SHP77 (cell line): ENCODE data around the gene MEOX1.

Source experiments
- DNase-seq, 2 experiments: peaks; one replicate each; lab custom pipeline; 2025; lab: John Stamatoyannopoulos, UW

Gene MEOX1

DNA sequence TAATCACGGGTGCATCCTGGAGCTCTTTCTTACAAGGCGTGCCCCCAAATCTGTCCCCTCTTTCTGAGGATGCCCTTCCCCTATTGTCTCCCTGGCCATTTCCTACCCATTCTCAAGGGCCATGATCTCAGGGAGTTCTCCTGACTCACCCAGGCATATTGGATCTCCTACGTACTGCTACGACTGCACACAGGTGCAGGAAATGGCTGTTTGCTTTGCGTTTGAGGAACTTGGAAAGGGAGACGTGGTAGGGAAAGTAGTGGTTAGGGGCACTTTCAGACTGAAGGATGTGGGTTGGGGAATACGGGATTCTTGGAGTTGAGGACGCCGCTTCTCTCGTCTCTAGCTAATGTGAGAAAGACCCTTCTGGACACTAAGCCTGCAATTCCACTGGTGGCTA is 18.7 kb upstream of the MEOX1 start:
- no peak for DNase-seq

- DNase-seq = no peak
These were observed 18.2 kb upstream of the MEOX1 start for GRCh38 chr17:43679911-43680310.

GRCh38 chr17:43679401-43679800 is 17.7 kb upstream of the MEOX1 start:
- no peak for DNase-seq

GRCh38 chr17:43676471-43676870 is 14.7 kb upstream of the MEOX1 start:
- no peak for DNase-seq

- DNase-seq = no peak
These were observed 12.7 kb upstream of the MEOX1 start for GRCh38 chr17:43674394-43674793.

DNA sequence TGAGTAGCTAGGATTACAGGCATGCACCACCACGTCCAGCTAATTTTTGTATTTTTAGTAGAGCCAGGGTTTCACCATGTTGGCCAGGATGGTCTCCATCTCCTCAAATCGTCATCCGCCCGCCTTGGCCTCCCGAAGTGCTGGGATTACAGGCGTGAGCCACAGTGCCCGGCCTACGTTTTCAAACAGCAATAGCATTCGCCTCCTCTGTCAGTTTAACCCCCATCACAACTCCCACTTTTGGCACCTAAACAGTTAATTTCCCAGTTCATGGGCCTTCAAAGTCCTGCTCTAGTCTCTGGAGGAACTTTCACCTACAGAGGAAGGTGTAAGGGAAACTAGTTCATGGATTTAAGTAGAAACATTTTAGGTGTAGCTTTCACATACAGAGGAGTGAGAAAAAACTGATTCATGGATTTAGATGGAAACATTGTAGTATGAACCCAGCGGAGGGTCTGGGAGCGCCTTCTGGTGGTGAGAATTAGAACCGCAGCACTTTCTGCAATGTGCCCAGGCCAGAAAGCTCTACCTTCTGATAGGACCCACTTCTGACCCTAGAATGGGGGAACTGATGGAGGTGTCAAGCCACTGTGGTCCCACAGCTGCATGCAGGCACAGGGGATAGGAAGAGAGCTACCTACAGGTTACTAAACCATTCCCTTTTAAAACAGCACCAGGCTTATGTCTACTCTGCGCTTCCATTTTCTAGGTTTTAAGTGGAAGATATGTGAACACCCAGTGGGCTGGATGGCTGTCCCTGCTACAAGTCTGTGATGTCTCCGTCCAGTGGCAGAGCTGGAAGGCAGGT is 12.0 kb upstream of the MEOX1 start:
- DNase-seq = peak in 1 of 2 experiments; percentile 31

GRCh38 chr17:43671755-43672519 is 10.2 kb upstream of the MEOX1 start:
- DNase-seq = no peak

DNA sequence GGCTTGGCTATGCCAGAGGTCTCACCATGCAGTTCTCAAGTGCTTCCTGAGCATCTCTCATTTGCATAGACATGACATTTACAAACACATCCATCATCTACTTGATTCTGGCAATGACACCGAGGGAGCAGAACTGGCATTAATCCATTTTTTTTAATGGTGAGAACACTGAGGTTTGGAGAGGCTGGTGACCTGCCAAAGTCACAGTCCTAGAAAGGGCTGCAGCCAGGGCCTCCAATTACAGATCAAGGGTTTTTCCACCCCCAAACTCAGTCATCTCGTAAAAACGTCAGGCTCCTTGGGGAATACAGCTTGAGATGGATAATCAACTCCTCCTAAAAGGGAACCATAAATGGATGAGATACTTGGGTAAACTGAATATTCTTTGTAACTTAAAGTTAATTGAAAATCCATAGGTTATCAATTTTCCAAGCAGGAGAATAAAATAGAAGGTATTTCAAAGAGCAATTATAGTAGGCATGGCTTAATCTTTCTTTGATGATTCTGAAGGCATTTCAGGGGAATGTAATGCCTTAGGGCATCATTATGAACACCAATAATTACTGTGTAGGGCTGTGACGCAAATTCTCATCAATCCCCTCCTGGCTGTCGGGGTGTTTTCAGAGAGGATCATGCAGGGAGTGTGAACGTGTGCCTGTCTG is 9.4 kb upstream of the MEOX1 start:
- DNase-seq = peak in 1 of 2 experiments; percentile 11

DNA sequence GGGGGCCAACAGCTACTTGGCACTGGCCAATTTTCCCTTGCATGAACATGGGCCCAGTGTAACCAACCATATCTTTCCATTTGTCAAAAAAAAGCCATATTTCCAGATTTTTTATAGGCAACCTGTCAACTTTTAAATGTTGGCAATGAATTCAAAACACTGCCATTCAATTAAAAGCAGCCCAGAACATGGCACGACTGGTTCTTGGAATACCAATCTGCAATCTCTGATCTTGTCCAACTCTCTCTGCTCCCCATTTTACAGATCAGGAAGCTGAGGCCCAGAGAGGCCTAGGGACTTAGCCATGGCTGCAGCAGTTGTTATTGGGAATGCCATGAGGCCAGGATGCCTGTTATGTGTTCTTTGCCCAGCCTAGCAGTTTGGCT is 8.9 kb upstream of the MEOX1 start:
- no peak for DNase-seq

DNA sequence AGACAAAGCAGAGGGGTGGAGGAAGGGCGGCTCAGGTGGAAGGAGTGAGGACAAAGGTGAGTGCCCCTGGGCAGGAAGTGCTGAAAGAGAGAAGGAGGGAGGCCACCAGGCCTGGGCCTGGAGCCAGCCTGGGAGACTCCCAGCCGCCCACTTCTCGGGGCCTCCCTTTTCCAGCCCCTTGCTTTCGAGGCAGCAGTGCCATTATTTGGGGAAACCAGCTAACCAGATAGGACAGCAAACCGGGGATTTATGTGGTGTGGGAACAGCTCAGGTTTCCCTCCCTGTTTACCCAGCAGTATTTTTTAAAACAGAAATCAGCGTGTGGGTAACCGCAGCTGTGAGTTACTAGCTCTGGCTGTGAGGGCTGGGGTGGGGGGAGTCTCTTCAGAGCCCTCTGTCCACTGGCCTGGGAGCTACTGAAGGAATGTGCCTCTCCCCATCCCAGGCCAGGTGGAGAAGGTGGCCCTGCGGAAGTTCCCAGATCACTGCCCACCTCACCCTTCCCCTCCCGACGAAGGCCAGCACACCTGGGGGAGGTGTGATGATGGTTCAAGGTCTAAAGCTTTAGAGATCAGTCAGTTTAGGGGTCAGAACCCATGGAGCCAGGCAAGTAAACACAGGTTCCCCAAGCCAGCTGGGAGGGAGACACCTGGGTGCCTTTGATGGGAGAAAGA is 8.4 kb upstream of the MEOX1 start:
- DNase-seq = no peak

DNA sequence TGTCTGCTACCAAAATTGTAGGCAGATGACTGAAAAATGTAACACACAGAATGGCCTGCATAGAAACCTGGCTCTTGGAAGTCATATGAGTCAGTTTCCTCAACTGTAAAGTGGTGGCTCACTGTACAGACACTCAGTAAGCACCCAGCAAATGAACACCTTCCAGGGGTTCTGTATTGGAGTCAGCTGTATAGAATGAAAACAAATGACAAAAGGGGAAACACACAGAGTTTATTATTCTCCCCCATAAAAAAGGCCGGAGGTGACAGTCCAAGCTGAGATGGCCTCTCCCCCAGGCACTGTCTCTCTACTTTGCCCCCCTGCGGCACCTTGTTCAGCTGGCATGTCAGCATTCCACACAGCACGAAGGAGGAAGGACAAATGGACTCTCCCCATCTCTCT is 6.2 kb upstream of the MEOX1 start:
- no peak for DNase-seq

DNA sequence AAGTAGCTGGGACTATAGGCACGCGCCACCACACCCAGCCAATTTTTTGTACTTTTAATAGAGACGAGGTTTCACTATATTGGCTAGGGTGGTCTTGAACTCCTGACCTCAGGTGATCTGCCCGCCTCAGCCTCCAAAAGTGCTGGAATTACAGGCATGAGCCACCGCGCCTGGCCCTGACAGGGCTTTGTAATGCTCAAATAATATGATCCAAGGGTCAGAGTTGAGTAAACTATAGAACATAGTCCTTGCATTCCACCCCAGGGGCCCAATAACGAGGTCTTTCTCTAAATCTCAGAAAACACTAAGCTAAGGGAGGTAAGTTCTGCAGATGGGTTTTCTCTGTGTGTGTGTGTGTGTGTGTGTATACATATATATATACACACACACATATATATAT is 5.8 kb upstream of the MEOX1 start:
- DNase-seq = no peak

GRCh38 chr17:43665937-43666236 is 4.2 kb upstream of the MEOX1 start:
- DNase-seq = no peak

DNA sequence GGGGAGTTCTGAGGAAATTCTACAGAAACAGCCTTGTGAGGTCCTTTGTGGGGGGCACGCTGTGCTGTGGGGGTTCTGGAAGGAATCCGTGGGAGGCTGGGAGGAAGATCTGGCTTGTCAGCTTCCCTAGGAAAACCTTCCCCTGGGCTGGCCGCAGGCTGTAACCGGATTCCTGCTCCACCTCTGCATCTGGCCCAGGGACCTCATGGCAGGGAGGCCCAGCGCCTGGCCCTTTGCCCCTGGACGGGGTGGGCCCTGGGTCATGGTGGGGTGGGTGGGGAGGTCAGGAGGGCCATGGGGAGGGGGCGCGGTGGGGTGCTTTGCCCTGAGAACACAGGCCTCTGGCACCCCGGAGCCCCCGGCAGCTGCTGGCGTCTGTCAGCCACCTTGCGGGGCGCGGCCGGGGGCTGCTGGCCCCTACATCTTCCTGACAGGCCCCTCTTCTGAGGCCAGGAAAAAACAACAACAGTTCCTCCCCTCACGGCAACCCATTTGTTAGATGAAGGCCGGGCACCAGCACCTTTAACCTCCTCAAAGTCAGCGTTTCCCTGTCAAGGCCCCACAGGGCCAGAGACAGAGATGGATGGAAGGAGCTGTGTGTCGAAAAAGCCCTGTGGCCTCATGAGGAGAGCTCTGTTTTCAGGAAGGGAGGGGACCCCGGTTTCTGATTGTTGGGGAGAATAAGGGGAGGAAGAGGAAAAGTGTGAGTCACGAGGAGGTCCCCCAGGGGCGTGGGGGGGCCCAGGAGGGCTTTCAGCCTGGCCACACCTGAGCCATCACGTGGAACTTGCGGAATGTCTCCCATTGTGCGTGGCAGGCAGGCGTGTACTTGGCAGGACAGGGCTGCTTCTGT is 3.6 kb upstream of the MEOX1 start:
- no peak for DNase-seq

DNA sequence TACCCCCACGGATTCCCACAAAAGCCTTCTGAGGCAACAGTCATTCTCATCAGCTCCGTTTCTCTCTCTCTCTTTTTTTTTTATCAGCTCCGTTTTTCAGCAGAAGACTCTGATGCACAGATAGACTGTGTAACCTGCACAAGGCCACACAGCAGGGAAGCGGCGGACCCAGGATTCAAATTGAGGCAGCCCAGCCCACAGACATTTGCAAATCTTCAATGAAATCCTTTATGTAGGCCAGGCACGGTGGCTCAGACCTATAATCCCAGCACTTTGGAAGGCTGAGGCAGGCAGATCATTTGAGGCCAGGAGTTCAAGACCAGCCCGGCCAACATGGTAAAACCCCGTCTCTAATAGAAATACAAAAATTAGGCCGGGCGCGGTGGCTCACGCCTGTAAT is 2.4 kb upstream of the MEOX1 start:
- DNase-seq = no peak

DNA sequence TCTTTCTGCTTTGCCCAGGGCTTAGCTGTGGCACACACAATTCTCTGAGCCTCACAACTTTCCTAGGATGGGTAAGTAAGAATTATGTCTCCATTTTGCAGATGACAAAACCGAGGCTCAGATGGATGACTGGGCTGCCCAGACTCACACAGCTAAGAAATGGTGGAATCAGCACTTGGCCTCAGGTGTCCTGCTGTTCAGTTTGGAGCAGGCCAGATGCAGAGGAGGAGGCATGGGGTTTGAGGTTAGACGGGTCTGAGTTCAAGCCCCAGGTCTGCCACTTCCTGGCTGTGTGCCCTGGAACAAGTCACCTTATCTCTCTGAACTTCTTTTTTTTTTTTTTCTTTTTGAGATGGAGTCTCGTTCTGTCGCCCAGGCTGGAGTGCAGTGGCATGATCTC is 1.7 kb upstream of the MEOX1 start:
- DNase-seq = no peak

GRCh38 chr17:43662413-43663141 is 855 bp upstream of the MEOX1 start:
- no peak for DNase-seq

- DNase-seq = no peak
These were observed 767 bp downstream of the MEOX1 start for GRCh38 chr17:43660816-43661493.

DNA sequence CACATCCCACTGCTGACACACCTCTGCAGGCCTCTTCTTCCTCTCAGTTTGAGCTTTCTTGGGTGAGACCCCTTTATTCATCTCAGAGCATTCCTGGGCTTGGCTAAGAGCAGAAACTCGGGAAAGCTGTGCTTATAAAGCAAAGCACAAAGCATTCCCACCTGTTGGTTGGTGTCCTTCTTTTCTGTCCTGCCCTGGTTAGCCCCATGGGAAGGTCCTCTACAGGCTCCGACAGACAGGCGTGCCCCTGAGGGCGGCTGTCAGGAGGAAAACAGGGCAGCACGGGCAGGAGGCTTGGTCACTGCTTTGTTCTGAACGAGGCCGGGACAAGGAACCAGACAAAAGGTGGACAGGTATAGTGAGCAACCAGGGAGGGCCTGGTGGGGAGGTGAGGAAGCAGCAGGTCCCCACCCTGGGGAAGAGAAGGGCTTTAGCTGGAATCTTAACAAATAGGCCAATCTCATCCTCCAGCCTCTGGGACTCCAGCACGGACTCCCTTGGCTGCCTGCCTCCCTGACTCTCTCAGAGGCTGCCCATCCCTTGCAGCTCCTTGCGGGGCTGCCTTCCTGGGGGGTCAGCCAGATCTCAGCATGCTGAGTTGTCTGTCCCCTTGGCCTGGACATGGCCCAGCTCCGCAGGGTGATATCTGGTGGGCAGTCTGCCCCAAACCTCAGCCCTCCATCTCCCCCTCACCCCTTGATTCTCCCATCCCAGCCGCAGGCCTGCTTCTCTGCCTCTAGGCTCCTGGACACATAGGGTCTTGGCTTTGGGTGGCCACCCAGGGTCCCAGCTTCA is 1.7 kb downstream of the MEOX1 start:
- DNase-seq = no peak

- DNase-seq = no peak
These were observed 2.8 kb downstream of the MEOX1 start for GRCh38 chr17:43658900-43659299.
